ENCODE measurements around the gene DDX39B. TPM values are rescaled to one million over a fixed set of nuclear protein-coding genes. Genes with fewer than 3 reads are reported as not detected.

DDX39B gene
- total and polyA plus RNA-seq, 9 of the 15 experiments (the other 6 are each of a cell fraction or from before 2014, with no cell fraction given) = 479 to 869 (median 592) TPM

GRCh38 chr6:31558318-31558625, 16.5 kb upstream of the DDX39B start:
- peaks cover 6% of the 10 kb centered on the region for H3K9me1 ChIP-seq (ENCODE audit: control insufficient read depth, insufficient read depth, low read length)
- BruUV-seq (replicated peaks) = no TSS peak
- H3K4me3 ChIP-seq = no peak overlapping the region
- no peak for ATAC-seq
- H3K9me3 ChIP-seq (replicated peaks; ENCODE audit: control insufficient read depth, insufficient read depth, low read depth, low read length) = no peaks in the 10 kb centered on the region
- peaks cover 61% of the 10 kb centered on the region for H3K36me3 ChIP-seq (ENCODE audit: control insufficient read depth, insufficient read depth, low read length)
- no peak overlapping the region for H3K4me2 ChIP-seq (ENCODE audit: insufficient read depth, low read length)
- no peaks in the 10 kb centered on the region for H3K27me3 ChIP-seq (ENCODE audit: control insufficient read depth in 2 of 2, insufficient read depth in 2 of 2, low read length in 2 of 2)
- DNase-seq (ENCODE audit: extremely low read depth in 1 of 4, low spot score in 3 of 4) = no peak
- no peak for TF ChIP-seq ZNF431 (CRISPR knock-in tag; IDR thresholded peaks at IDR 0.05)
- TF ChIP-seq POLR2G (IDR thresholded peaks at IDR 0.05; ENCODE audit: low read depth, low read length) = 0 out of 2 replicates have a peak, but pooled peaks have one; percentile 20
- H4K20me1 ChIP-seq (replicated peaks; ENCODE audit: control insufficient read depth, insufficient read depth, low read length) = no peaks in the 10 kb centered on the region
- no peak overlapping the region for H3K27ac ChIP-seq (ENCODE audit: extremely low read depth, low read depth, low read length)
- in situ Hi-C loops (cut with MboI) = no loop called here
- no peaks in the 10 kb centered on the region for H3K79me2 ChIP-seq (ENCODE audit: control insufficient read depth, insufficient read depth, low read length)
- H3K9ac ChIP-seq (ENCODE audit: insufficient read depth in 1 of 2, low read depth in 2 of 2, low read length in 2 of 2) = peak overlapping the region; percentile 2 to 77; a peak in 3 of 4 replicates
- CTCF ChIA-PET (ENCODE audit: low intra/inter-chr PET ratio) = no interaction called here
- intact Hi-C loops (cut with micrococcal nuclease) = no loop called here
- POLR2A ChIA-PET = interaction anchor here (0.6 to 5.8 kb wide), 4 partner anchors 9 to 99 kb away, joined by 3 to 38 read pairs (median 6); partner anchors contain the start of genes ATP6V1G2 and NFKBIL1
- peaks cover 41 to 56% of the 10 kb centered on the region in 2 experiments for H3K4me1 ChIP-seq (replicated peaks in 1 of 2; ENCODE audit: control insufficient read depth in 2 of 2, insufficient read depth in 2 of 2, low read length in 2 of 2)
- FAIRE-seq = no peak
- WGBS (ENCODE audit: insufficient coverage, low coverage, missing lambda C conversion rate) = 82% methylated on average over 6 of the region's 8 CpGs
- no peak overlapping the region for H2AFZ ChIP-seq (ENCODE audit: low read depth, low read length)

DNA sequence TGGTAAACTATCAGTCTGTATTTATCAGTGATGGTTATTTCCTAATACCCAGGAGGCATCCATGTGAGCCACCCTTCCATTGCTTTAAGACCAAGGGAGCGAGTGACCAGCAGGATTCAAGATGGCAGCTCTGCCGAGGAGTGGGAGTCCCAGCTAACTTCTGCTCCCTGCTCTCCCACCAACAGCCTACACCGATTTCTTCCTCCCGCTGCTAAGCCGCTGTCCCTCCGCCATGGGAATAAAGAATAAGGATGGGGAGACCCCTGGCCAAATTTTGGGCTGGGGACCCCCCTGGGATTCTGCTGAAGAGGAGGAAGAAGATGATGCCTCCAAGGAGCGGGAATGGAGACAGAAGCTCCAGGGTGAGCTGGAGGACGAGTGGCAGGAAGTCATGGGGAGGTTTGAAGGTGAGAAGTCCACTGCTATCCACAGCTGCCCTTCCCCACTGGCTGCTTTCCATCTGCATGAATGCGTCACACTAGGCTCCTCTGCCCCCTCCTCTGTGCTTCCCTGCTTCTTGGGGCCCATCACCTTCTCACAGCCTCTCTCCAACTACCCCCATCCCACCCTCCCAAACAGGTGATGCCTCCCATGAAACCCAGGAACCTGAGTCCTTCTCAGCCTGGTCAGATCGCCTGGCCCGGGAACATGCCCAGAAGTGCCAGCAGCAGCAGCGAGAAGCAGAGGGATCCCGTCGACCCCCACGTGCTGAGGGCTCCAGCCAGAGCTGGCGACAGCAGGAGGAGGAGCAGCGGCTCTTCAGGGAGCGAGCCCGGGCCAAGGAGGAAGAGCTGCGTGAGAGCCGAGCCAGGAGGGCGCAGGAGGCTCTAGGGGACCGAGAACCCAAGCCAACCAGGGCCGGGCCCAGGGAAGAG, 15.9 kb upstream of the DDX39B start:
- Histone ChIP-seq H4K20me1 (replicated peaks; ENCODE audit: control insufficient read depth, insufficient read depth, low read length) (no peaks in the 10 kb centered on the region), H3K9me3 (replicated peaks; ENCODE audit: control insufficient read depth, insufficient read depth, low read depth, low read length) (no peaks in the 10 kb centered on the region), H3K79me2 (ENCODE audit: control insufficient read depth, insufficient read depth, low read length) (no peaks in the 10 kb centered on the region), H3K9me1 (ENCODE audit: control insufficient read depth, insufficient read depth, low read length) (peaks cover 3% of the 10 kb centered on the region), H3K4me1 (replicated peaks in 1 of 2; ENCODE audit: control insufficient read depth in 2 of 2, insufficient read depth in 2 of 2, low read length in 2 of 2) (peaks cover 35 to 50% of the 10 kb centered on the region in 2 experiments), H3K36me3 (ENCODE audit: control insufficient read depth, insufficient read depth, low read length) (peaks cover 64% of the 10 kb centered on the region), H3K27me3 (ENCODE audit: control insufficient read depth in 2 of 2, insufficient read depth in 2 of 2, low read length in 2 of 2) (no peaks in the 10 kb centered on the region), H3K9ac (ENCODE audit: insufficient read depth in 1 of 2, low read depth in 2 of 2, low read length in 2 of 2) (peak overlapping the region in 1 of 2 experiments; percentile 77; a peak in 2 of 4 replicates), H3K27ac (ENCODE audit: extremely low read depth, low read depth, low read length) (no peak overlapping the region), H3K4me2 (ENCODE audit: insufficient read depth, low read length) (no peak overlapping the region), H2AFZ (ENCODE audit: low read depth, low read length) (no peak overlapping the region), H3K4me3 (no peak overlapping the region)
- WGBS (ENCODE audit: insufficient coverage, low coverage, missing lambda C conversion rate) = 78% methylated on average over 23 of the region's 24 CpGs
- no peak for FAIRE-seq
- DNase-seq (ENCODE audit: extremely low read depth in 1 of 4, low spot score in 3 of 4) = no peak
- CTCF ChIA-PET (ENCODE audit: low intra/inter-chr PET ratio) = no interaction called here
- TF ChIP-seq ZNF24 (IDR thresholded peaks at IDR 0.05) (no peak), MLLT1 (IDR thresholded peaks at IDR 0.05) (0 out of 4 replicates have a peak, but pooled peaks of 1 of the 2 experiments have one; percentile 22), ZNF644 (tag; IDR thresholded peaks at IDR 0.05; ENCODE audit: low read depth) (no peak)
- TSS peak; percentile 33 for BruUV-seq (replicated peaks)
- intact Hi-C loops (cut with micrococcal nuclease) = no loop called here
- in situ Hi-C loops (cut with MboI) = no loop called here
- POLR2A ChIA-PET = interaction anchor here (0.6 to 5.8 kb wide), 5 partner anchors 9 to 70 kb away, joined by 3 to 38 read pairs (median 4); partner anchors contain the start of genes ATP6V1G2, DDX39B and NFKBIL1
- ATAC-seq = no peak
